Measurements from ENCODE around the gene TRNP1. TPM values are rescaled to one million over a fixed set of nuclear protein-coding genes. Genes with fewer than 3 reads are reported as not detected.

TRNP1 gene
- total RNA-seq, 1 donor from 2014 or later, result 19.2 TPM

DNA sequence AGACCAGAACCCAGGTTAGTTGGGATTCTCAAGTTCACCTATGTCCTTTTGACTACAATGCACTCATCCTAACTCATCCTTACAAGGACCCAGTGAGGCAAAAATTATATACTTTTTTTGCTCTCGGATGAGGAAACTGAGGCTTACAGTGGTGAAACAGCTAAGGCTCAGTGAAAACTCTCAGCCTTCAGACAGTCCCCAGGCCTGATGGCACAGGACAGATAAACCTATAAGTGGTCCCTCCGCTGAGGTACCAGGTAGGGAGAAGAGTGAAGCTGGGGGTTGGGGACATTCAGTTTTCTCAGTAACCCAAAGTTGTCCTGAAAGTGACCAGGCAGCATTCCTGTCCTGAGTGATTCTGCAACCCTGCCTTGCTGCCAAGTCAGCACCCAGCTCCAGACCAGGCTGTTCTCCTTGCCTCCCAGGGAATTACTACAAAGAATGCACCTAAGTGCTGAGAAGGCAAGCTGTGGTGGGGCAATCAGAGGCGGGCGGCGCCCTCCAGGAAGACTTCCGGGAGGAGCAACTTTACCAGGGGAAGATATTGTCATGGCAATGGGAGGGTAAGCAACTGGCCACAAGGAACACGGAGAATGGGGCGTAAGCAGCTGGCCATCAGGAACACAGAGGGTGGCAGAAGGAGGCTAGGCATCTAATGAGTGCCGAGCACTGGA is 14.6 kb downstream of the TRNP1 start:
- Histone ChIP-seq H4K20me1 (ENCODE audit: insufficient read depth, low read length) (peaks cover 6% of the 10 kb centered on the region), H3K9me3 (ENCODE audit: insufficient read depth, low read depth, low read length) (no peaks in the 10 kb centered on the region), H3K27me3 (ENCODE audit: insufficient read depth, low read length) (no peaks in the 10 kb centered on the region), H3K4me3 (ENCODE audit: insufficient read depth, low read depth, low read length) (no peak overlapping the region), H3K36me3 (ENCODE audit: insufficient read depth, low read length) (no peaks in the 10 kb centered on the region), H3K27ac (ENCODE audit: low read depth, low read length) (no peak overlapping the region), H2AFZ (ENCODE audit: low read depth, low read length) (no peak overlapping the region), H3K4me1 (ENCODE audit: insufficient read depth, low read length) (peaks cover 35% of the 10 kb centered on the region), H3K9ac (ENCODE audit: low read length) (no peak overlapping the region), H3K4me2 (ENCODE audit: low read length) (no peak overlapping the region), H3K79me2 (ENCODE audit: insufficient read depth, low read length) (peaks cover 8% of the 10 kb centered on the region)
- FAIRE-seq, result no peak
- Mint-ChIP-seq H3K27me3 (ENCODE audit: low read depth, unreplicated experiment) (no peaks in the 10 kb centered on the region), H3K9me3 (ENCODE audit: unreplicated experiment) (no peaks in the 10 kb centered on the region), H3K4me1 (ENCODE audit: low read depth, unreplicated experiment) (peaks cover 47% of the 10 kb centered on the region), H3K27ac (ENCODE audit: unreplicated experiment) (peak overlapping the region; percentile 59), H3K36me3 (ENCODE audit: low read depth, unreplicated experiment) (peaks cover 2% of the 10 kb centered on the region), H3K4me3 (ENCODE audit: unreplicated experiment) (no peak overlapping the region)
- no peak for DNase-seq (ENCODE audit: low read depth)
- TF ChIP-seq, protein P1, sequence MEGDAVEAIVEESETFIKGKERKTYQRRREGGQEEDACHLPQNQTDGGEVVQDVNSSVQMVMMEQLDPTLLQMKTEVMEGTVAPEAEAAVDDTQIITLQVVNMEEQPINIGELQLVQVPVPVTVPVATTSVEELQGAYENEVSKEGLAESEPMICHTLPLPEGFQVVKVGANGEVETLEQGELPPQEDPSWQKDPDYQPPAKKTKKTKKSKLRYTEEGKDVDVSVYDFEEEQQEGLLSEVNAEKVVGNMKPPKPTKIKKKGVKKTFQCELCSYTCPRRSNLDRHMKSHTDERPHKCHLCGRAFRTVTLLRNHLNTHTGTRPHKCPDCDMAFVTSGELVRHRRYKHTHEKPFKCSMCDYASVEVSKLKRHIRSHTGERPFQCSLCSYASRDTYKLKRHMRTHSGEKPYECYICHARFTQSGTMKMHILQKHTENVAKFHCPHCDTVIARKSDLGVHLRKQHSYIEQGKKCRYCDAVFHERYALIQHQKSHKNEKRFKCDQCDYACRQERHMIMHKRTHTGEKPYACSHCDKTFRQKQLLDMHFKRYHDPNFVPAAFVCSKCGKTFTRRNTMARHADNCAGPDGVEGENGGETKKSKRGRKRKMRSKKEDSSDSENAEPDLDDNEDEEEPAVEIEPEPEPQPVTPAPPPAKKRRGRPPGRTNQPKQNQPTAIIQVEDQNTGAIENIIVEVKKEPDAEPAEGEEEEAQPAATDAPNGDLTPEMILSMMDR (IDR thresholded peaks at IDR 0.05; ENCODE audit: insufficient read depth, low read depth, low read length), result no peak
- no peak for TF ChIP-seq EZH2 (IDR thresholded peaks at IDR 0.05; ENCODE audit: insufficient read depth, low read length)

DNA sequence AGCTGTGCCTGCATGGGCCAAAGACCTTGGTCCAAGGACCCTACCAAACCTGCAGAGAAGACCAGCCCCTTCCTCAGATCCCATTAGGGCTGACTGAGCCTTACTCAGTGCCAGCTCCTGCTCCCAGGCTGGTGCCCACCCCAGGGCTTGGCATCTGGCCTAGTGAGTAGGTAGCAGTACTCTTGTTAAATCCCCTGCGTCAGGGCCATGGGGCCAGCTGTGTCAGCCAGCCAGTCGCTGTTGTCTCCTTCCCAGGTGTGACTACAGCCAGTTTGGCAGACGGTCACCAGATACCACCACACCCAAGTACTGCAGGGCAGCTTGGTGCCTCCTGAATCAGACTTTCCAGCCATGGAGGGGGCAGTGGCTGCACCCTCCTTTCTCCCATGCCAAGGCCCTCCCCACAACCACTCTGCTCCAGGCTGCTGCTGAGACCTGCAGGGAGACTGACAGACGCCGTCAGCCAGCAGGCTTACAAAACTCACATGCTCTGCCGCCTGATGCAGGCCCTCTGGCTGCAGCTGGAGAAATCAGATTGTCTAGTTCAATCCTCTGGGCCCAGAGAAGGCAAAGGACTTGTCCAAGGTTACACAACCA is 16.2 kb downstream of the TRNP1 start:
- no peaks in the 10 kb centered on the region for H3K27me3 Mint-ChIP-seq (ENCODE audit: low read depth, unreplicated experiment)
- H4K20me1 ChIP-seq (ENCODE audit: insufficient read depth, low read length), result peaks cover 6% of the 10 kb centered on the region
- H3K4me1 Mint-ChIP-seq (ENCODE audit: low read depth, unreplicated experiment), result peaks cover 37% of the 10 kb centered on the region
- H3K79me2 ChIP-seq (ENCODE audit: insufficient read depth, low read length), result peaks cover 8% of the 10 kb centered on the region
- H3K36me3 Mint-ChIP-seq (ENCODE audit: low read depth, unreplicated experiment), result peaks cover 2% of the 10 kb centered on the region
- no peak for DNase-seq (ENCODE audit: low read depth)
- no peaks in the 10 kb centered on the region for H3K9me3 ChIP-seq (ENCODE audit: insufficient read depth, low read depth, low read length)
- TF ChIP-seq, protein P1 (IDR thresholded peaks at IDR 0.05; ENCODE audit: insufficient read depth, low read depth, low read length), result no peak
- TF ChIP-seq EZH2 (IDR thresholded peaks at IDR 0.05; ENCODE audit: insufficient read depth, low read length), result no peak
- H3K27me3 ChIP-seq (ENCODE audit: insufficient read depth, low read length), result no peaks in the 10 kb centered on the region
- H3K27ac ChIP-seq (ENCODE audit: low read depth, low read length), result no peak overlapping the region
- no peaks in the 10 kb centered on the region for H3K9me3 Mint-ChIP-seq (ENCODE audit: unreplicated experiment)
- no peak overlapping the region for H2AFZ ChIP-seq (ENCODE audit: low read depth, low read length)
- FAIRE-seq, result no peak
- peaks cover 32% of the 10 kb centered on the region for H3K4me1 ChIP-seq (ENCODE audit: insufficient read depth, low read length)
- H3K9ac ChIP-seq (ENCODE audit: low read length), result no peak overlapping the region
- H3K4me3 Mint-ChIP-seq (ENCODE audit: unreplicated experiment), result no peak overlapping the region
- H3K4me3 ChIP-seq (ENCODE audit: insufficient read depth, low read depth, low read length), result no peak overlapping the region
- H3K4me2 ChIP-seq (ENCODE audit: low read length), result peak overlapping the region; percentile 84
- H3K27ac Mint-ChIP-seq (ENCODE audit: unreplicated experiment), result peak overlapping the region; percentile 24
- no peaks in the 10 kb centered on the region for H3K36me3 ChIP-seq (ENCODE audit: insufficient read depth, low read length)

All from astrocyte (in vitro differentiated cells and primary cell).